Uterus (tissue), 2 donors: ENCODE measurements around the gene DGCR2.
"Not testable (repeated sequence)": the region's sequence is repeated elsewhere in the genome, so short reads cannot be mapped to it uniquely, and the experiment has no call there.

Experiments
- CTCF ChIP-seq, 4 experiments: fragments of 200-600 bp in 2 of 4; fragments of 450-650 bp in 2 of 4; sonication (generic) in 2 of 4; IDR thresholded peaks; one replicate each; pipeline ENCODE4 v1.5.1; 2016 to 2019; ENCODE audit warnings: antibody characterized with exemption in 4 of 4, mild to moderate bottlenecking in 2 of 4, moderate library complexity in 1 of 4
- POLR2A ChIP-seq, 2 donors: fragments of 450-650 bp; IDR thresholded peaks; one replicate each; pipeline ENCODE4 v1.6.1; 2016; ENCODE audit warnings: antibody characterized with exemption in 2 of 2, mild to moderate bottlenecking in 1 of 2, moderate library complexity in 1 of 2

GRCh38 chr22:19034031-19034723 is 88.0 kb downstream of the DGCR2 start:
- not testable (repeated sequence) for TF ChIP-seq CTCF, POLR2A (IDR thresholded peaks at IDR 0.05)
